Muscle of leg (tissue), 16 donors: ENCODE data around the gene OLFM3. TPM values are rescaled to one million over a fixed set of nuclear protein-coding genes. Genes with fewer than 3 reads are reported as not detected.
A peak's percentile ranks its signal among the peaks of the same experiment; 100 is the strongest.

ENCODE experiments used
- DNase-seq: peaks from one replicate; pipeline ENCODE4 v3.0.0; 2013
- H3K27ac ChIP-seq: one replicate; pipeline ENCODE4 v1.5.1; 2013; ENCODE audit warnings: mild to moderate bottlenecking, low read length, control low read depth
- H3K27me3 ChIP-seq: one replicate; pipeline ENCODE4 v1.6.1; 2013; ENCODE audit warnings: low read length; ENCODE audit not compliant: control insufficient read depth, insufficient read depth
- H3K36me3 ChIP-seq: one replicate; pipeline ENCODE4 v1.6.1; 2013; ENCODE audit warnings: low read length; ENCODE audit not compliant: control insufficient read depth, insufficient read depth
- H3K4me1 ChIP-seq: one replicate; pipeline ENCODE4 v1.6.1; 2013; ENCODE audit warnings: low read length; ENCODE audit not compliant: control insufficient read depth, insufficient read depth
- H3K4me3 ChIP-seq: one replicate; pipeline ENCODE4 v1.5.1; 2013; ENCODE audit warnings: low read length, control low read depth
- H3K9me3 ChIP-seq: replicated peaks from 2 replicates; pipeline ENCODE4 v1.6.1; 2013; ENCODE audit warnings: low read depth, low read length; ENCODE audit not compliant: control insufficient read depth
- WGBS: methylation state at CpG from one replicate; pipeline ENCODE4 v1.1.5; 2013; ENCODE audit warnings: missing lambda C conversion rate; ENCODE audit not compliant: insufficient coverage; 5-methylcytosine and 5-hydroxymethylcytosine counted together
- long read RNA-seq, 11 donors: transcript quantifications; one replicate each; lab custom pipeline, GENCODE V29; 2026
- polyA plus RNA-seq, 8 donors: library from polyadenylated mRNA; unstranded; fragments of 120-200 nt; gene quantifications; one replicate each; pipeline versions ENCODE4 v1.2.1 to v1.2.3, GENCODE V29; 2013; ENCODE audit warnings: inconsistent platforms in 1 of 8, low replicate concordance in 1 of 8; ENCODE audit not compliant: insufficient read length in 8 of 8, insufficient read depth in 1 of 8
- total RNA-seq: library from RNA; stranded (reverse); fragments of 120-200 nt; gene quantifications from one replicate; pipeline ENCODE4 v1.2.4, GENCODE V29; 2013

Gene OLFM3
- total RNA-seq (0.40 TPM), polyA plus RNA-seq (1 to 10 TPM in 1 of 8 donors, under 1 TPM in 7; 0.34 to 2.2 (median 0.50) TPM)
- long read RNA-seq, donor 1 = 0 reads
- long read RNA-seq, donor 2 = 0 reads
- long read RNA-seq, donor 3 = 0 reads
- long read RNA-seq, donor 4 = 0 reads
- long read RNA-seq, donor 5 = 0 reads
- long read RNA-seq, donor 6 = 0 reads
- long read RNA-seq, donor 7 = 0 reads
- long read RNA-seq, donor 8 = 0 reads
- long read RNA-seq, donor 9 = 0 reads
- long read RNA-seq, donor 10 = 0 reads
- long read RNA-seq, donor 11 = 0 reads

DNA sequence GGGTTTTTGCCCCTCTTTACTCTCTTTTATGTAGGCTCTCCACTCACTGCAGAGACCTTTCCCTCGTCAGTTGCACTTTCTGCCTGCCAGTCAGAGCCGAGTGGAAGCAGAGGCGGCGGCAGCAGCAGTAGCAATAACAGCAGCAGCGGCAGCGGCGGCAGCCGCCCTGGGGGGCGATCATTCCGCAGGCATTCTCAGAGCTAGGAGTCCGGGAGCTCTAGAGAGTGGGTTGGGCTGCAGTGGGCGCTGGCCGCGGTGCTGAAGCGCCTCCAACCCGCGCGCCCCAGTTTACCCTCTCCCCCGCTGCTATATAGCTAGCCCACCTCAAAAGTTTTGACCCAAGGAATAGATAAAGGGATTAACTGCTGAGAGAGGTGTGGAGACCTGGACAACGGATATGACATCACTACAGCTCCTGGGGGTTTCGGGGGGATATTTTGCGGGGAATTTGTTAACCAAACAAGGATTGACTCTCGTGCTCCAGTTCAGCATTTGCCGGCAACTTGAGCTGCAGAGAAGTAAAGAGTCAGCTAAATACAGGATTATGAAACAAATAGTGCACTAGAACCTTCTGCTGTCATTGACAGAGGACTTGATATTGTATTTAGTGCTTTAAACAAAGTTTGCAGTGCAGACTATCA lies at the start of gene OLFM3:
Gene OLFM3 (minus strand): TSS at position 102 of the 641 bp plus-strand sequence.
- peak; percentile 33 for DNase-seq
- Histone ChIP-seq H3K4me3 (no peak within 1 kb of the TSS), H3K9me3 (no peaks in the 10 kb centered on the region), H3K27me3 (peaks cover 3% of the 10 kb centered on the region), H3K4me1 (no peaks in the 10 kb centered on the region), H3K36me3 (no peaks in the 10 kb centered on the region), H3K27ac (no peak within 1 kb of the TSS)
- WGBS = 3% methylated on average over 15 of the region's 24 CpGs

DNA sequence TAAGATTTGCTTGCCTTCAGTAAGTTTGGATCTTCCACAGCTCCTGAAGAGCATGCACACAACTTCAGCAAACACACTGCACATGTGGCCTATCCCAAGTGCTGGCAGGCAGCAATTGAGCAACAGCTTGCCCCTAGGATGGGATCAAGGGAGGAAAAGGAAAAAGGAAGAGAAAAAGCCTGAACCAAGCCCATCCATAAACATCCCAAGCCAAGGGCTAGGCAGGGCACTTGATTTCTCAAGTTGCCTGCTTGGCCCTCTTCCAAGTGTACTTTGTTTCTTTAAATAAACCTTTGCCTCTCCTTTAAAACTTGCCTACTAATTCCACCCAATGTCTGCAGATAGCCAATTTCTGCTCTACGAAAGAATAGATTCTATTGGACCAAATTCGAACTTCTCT lies 49.0 kb upstream of the OLFM3 start:
- H3K27me3 ChIP-seq = no peaks in the 10 kb centered on the region
- no peaks in the 10 kb centered on the region for H3K4me1 ChIP-seq
- H3K4me3 ChIP-seq = no peak overlapping the region
- H3K27ac ChIP-seq = no peak overlapping the region
- no peaks in the 10 kb centered on the region for H3K9me3 ChIP-seq
- no peaks in the 10 kb centered on the region for H3K36me3 ChIP-seq
- DNase-seq = no peak
- 93% methylated on average over 2 of the region's 2 CpGs for WGBS

DNA sequence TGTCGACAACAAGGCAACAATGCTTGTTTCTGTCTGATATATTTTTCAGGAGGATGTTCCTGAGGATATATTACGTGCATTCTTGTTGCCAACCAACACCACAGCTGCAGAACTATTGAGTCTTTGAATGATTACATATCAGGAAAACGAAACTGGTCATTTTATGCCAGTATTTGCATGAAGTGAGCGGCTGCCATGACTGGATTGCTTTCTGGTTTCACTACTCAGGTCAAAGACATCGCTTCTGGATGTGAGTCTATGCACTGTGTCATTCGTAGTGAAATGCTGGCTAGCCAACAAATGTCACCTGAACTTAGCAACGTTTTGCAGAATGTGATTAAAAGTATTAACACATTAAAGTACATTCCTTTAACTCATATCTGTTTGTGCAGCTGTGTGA lies 35.8 kb upstream of the OLFM3 start:
- 90% methylated on average over 4 of the region's 7 CpGs for WGBS
- DNase-seq = no peak
- Histone ChIP-seq H3K4me1 (no peaks in the 10 kb centered on the region), H3K27me3 (no peaks in the 10 kb centered on the region), H3K4me3 (no peak overlapping the region), H3K27ac (no peak overlapping the region), H3K36me3 (no peaks in the 10 kb centered on the region), H3K9me3 (no peaks in the 10 kb centered on the region)

GRCh38 chr1:102019530-102019929 lies 22.8 kb upstream of the OLFM3 start:
- no peaks in the 10 kb centered on the region for H3K9me3 ChIP-seq
- no peaks in the 10 kb centered on the region for H3K4me1 ChIP-seq
- H3K36me3 ChIP-seq = no peaks in the 10 kb centered on the region
- no peaks in the 10 kb centered on the region for H3K27me3 ChIP-seq
- no peak overlapping the region for H3K27ac ChIP-seq
- no peak overlapping the region for H3K4me3 ChIP-seq
- no peak for DNase-seq

- H3K27ac ChIP-seq = no peak overlapping the region
- no peak overlapping the region for H3K4me3 ChIP-seq
- H3K36me3 ChIP-seq = no peaks in the 10 kb centered on the region
- no peak for DNase-seq
- H3K9me3 ChIP-seq = no peaks in the 10 kb centered on the region
- H3K27me3 ChIP-seq = no peaks in the 10 kb centered on the region
- H3K4me1 ChIP-seq = no peaks in the 10 kb centered on the region
- WGBS = no CpG with 5 or more reads among the region's 3 CpGs
These were observed 19.0 kb upstream of the OLFM3 start for GRCh38 chr1:102015728-102016127.

- H3K36me3 ChIP-seq = no peaks in the 10 kb centered on the region
- H3K9me3 ChIP-seq = no peaks in the 10 kb centered on the region
- no CpG with 5 or more reads among the region's 2 CpGs for WGBS
- no peak overlapping the region for H3K4me3 ChIP-seq
- no peaks in the 10 kb centered on the region for H3K4me1 ChIP-seq
- DNase-seq = no peak
- H3K27me3 ChIP-seq = no peaks in the 10 kb centered on the region
- no peak overlapping the region for H3K27ac ChIP-seq
These were observed 5.3 kb upstream of the OLFM3 start for GRCh38 chr1:102002057-102002456.

GRCh38 chr1:101995984-101996745 lies 561 bp downstream of the OLFM3 start:
- WGBS = 10% methylated on average over 10 of the region's 20 CpGs
- DNase-seq = no peak
- no peak overlapping the region for H3K27ac ChIP-seq
- H3K4me3 ChIP-seq = no peak overlapping the region
- H3K4me1 ChIP-seq = no peaks in the 10 kb centered on the region
- no peaks in the 10 kb centered on the region for H3K9me3 ChIP-seq
- H3K36me3 ChIP-seq = no peaks in the 10 kb centered on the region
- H3K27me3 ChIP-seq = peaks cover 3% of the 10 kb centered on the region

DNA sequence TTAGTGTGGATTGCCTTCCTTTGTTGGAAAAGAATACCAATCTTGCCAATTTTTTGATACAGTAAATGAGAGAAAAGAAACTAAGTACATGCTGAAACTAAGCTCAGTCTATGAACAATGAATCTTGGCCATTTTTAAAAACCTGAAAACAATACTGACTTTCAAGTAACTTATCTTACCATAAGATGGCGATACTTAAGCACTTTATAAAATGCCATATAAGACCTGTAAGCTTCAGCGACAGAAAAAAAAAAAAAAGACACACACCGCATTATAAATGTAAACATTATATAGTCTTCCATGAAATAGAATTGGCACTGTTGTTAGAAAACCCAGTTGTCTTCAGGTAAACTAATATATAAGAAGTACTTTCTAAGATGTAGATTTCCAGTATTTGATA lies 3.0 kb downstream of the OLFM3 start:
- WGBS = no CpG with 5 or more reads among the region's 3 CpGs
- Histone ChIP-seq H3K27ac (no peak overlapping the region), H3K36me3 (no peaks in the 10 kb centered on the region), H3K9me3 (no peaks in the 10 kb centered on the region), H3K4me3 (no peak overlapping the region), H3K27me3 (peaks cover 3% of the 10 kb centered on the region), H3K4me1 (no peaks in the 10 kb centered on the region)
- DNase-seq = no peak

DNA sequence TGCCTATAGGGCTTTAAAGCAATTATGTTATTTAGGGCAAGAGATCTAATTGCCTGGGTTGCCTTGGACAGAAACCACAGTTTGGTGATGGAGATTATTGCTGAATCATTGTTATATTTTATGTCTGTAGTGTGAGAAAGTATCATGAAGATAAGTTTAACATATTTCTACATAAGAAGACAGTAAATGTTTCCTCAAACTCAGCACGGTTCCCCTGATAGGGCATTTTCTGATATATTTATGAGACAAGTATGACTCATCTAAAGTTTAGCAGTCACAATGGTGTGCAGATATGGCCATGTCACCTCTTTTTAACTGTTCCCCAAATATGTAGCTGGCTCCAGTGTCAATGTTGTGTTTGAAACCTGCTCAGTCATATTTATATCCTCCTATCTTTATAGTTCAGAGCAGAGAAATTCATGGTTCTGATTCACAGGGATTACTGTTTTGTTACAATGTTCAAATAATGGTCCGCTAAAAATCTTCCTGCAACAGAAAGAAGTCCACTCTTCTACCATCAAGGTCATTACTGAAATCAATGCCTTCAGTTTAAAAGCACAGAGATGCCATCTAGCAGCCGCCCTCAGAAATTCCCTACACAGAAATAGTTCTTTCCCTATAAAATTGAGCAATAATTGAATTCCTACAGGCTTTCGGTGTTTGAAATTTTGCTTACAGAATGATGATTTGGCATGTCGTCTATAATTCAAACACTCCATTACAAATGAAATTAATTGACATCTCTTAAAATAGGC lies 3.7 kb downstream of the OLFM3 start:
- Histone ChIP-seq H3K36me3 (no peaks in the 10 kb centered on the region), H3K27me3 (peaks cover 3% of the 10 kb centered on the region), H3K4me1 (no peaks in the 10 kb centered on the region), H3K4me3 (no peak overlapping the region), H3K27ac (no peak overlapping the region), H3K9me3 (no peaks in the 10 kb centered on the region)
- DNase-seq = no peak
- WGBS = 40% methylated on average over 1 of the region's 5 CpGs

GRCh38 chr1:101980974-101981373 lies 15.8 kb downstream of the OLFM3 start:
- 6% methylated on average over 2 of the region's 2 CpGs for WGBS
- Histone ChIP-seq H3K4me3 (no peak overlapping the region), H3K4me1 (no peaks in the 10 kb centered on the region), H3K36me3 (no peaks in the 10 kb centered on the region), H3K9me3 (no peaks in the 10 kb centered on the region), H3K27ac (no peak overlapping the region), H3K27me3 (no peaks in the 10 kb centered on the region)
- DNase-seq = no peak
